ENCODE data around the gene FOXRED2.
"Not testable (repeated sequence)": the region's sequence is repeated elsewhere in the genome, so short reads cannot be mapped to it uniquely, and the experiment has no call there.

FOXRED2 gene

GRCh38 chr22:36506637-36507517 lies at the start of gene FOXRED2:
TSS of gene FOXRED2 (minus strand) at chr22:36507040. CDS start at chr22:36506422, 618 bp downstream.
- DNase-seq = peak; percentile 95

DNA sequence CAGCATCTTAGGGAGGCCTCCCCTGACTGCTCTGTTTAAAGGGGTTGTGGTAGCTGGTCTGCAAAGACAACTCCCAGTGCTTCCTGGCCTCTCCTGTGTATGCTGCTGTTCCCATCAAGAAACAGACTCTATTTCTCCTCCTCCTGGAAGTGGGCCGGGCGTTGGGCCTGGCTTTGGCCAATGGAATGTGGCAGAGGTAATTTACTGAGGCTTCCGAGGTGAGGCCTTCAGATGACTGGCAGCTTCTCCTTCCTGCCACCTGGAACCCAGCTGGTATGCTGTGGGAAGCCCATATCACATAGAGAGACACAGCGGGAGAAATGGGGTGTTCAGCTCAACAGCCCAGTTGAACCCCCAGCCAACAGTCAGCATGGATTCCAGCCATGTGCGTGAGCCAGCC lies 47.3 kb upstream of the FOXRED2 start:
- no peak for DNase-seq

- no peak for DNase-seq
Observed at GRCh38 chr22:36552289-36552688, 45.4 kb upstream of the FOXRED2 start.

DNA sequence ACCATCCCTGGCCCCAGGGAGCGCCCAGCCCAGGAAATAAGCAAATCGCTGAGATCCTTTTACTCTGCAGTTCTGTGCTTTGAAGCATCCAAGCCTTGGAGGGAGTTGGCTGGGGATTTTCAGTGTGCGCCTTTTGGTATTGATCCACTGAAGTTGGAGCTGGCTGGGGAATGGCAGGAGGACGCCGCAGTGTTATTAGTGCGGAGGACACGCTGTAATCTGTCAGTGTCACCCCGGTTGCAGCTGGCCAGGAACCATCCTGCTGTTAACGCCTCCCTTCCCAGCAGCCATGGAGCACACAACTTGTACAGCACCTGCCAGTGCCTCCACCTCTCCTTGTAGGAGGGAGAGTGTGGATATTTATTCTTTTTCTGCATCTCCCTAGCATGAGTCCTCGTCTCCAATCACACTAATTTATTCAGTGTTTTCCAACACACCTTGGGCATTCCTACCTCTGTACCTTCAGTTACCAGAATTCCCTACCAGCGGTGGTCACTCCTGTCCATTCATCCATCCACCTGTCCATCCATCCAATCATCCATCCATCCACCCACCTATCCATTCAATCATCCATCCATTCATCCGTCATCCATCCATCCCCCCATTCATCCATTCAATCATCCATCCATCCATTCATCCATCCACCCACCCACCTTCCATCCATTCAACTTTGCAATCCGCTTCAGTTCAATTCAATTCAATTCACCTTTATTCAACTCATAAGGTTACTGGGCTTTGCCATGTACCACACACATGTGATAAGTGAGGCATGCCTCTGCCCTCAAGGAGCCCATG lies 44.1 kb upstream of the FOXRED2 start:
- DNase-seq = no peak

DNA sequence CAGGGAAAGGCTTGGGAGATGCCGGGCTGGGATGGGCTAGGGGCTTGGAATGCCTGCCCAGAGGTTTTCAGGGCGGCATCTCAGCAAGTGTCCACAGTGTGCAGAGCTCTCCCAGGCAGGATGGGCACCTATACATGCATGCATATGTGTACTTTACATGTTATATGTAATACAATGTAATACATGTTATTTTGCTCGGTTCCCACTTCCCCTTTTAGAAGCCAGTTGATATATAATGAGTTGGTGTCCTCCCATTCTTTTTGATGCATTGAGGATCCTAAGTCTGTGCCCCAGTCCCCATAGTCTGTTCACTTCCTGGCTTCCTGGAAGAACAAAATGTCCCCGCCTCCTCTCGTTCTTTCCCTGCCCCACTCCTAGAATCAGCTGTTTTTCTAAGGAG lies 42.2 kb upstream of the FOXRED2 start:
- DNase-seq = no peak

GRCh38 chr22:36548606-36549005 lies 41.8 kb upstream of the FOXRED2 start:
- DNase-seq = no peak

GRCh38 chr22:36546932-36547331 lies 40.1 kb upstream of the FOXRED2 start:
- DNase-seq = no peak

GRCh38 chr22:36546092-36546804 lies 39.4 kb upstream of the FOXRED2 start:
- peak; percentile 67 for DNase-seq

DNA sequence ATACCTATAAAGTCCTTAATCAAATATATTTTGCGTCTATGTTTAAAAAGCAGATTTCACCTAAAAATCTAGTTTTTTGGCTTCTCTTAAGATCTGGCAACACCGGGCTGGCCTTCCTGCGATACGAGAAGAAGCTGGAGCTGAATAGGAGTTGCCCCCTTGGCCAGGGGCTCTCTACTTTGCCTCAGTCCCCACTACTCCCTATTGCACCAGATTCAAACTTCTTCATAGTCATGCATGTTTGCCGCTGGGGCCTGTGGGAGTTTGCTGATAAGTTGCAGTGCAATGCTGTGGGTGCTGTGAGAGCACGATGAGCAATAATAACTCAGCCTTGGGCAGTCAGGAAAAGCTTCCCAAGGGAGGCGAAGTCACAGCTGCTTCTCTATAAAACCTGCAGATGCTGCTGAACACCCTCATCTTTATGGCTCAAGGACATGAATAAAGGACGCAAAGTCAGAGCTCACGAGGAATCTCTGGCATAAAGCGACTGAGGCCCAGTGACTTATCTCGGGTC lies 37.3 kb upstream of the FOXRED2 start:
- DNase-seq = no peak

DNA sequence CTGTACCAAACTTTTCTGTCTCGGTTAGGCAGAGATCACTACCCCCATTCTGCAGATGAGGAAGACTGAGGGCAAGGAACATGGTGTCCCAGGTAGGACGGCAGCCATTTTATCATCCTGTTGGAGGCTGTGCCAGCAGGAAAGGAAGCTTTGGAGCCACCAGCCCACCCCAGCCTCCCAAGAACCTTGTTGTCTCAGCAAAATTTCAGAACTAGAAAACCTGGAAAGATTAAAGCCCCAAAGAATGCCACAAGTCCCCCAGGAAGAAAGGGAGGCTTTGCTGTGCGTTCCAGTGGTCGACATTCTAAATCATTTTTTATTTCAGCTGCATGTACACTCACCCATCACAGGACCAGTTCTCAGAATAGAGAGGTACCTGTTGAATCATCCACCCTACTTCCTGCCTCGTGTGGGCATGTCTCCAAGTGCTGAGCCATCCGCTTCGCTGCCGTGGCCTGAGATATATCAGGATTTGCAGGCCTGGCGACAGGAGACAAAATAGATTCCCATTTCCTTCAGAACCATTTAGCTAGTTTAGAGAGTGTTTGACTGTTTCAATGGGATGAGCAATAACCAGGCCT lies 35.1 kb upstream of the FOXRED2 start:
- DNase-seq = peak; percentile 74

- DNase-seq = no peak
Observed at GRCh38 chr22:36540867-36541642, 34.2 kb upstream of the FOXRED2 start.

GRCh38 chr22:36538529-36538928 lies 31.7 kb upstream of the FOXRED2 start:
- no peak for DNase-seq

GRCh38 chr22:36536717-36537116 lies 29.9 kb upstream of the FOXRED2 start:
- no peak for DNase-seq

DNA sequence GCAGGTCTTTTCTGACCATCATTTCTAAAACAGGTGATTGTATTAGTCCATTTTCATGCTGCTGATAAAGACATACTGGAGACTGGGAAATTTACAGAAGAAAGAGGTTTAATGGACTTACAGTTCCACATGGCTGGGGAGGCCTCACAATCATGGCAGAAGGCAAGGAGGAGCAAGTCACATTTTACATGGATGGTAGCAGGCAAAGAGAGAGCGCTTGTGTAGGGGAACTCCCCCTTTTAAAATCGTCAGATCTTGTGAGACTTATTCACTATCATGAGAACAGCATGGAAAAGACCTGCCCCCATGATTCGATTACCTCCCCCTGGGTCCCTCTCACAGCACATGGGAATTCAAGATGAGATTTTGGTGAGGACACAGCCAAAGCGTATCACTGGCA lies 26.5 kb upstream of the FOXRED2 start:
- not testable (repeated sequence) for DNase-seq

DNA sequence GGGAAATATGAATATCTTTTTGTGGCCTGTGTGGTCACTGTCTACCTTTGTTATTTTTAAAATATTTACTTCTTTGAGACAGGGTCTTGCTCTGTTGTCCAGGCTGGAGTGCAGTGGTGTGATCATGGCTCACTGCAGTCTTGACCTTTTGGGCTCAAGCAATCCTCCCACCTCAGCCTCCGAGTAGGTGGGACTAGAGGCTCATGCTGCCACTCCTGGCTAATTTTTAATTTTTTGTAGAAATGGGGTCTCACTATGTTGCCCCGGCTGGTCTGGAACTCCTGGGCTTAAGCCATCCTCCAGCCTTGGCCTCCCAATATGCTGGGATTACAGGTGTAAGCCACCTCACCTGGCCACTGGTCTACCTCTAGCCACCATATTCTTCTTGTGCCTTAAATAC lies 25.6 kb upstream of the FOXRED2 start:
- no peak for DNase-seq

GRCh38 chr22:36528795-36529751 lies 22.2 kb upstream of the FOXRED2 start, which contains the start of gene EIF3D:
TSS of gene EIF3D (minus strand) at chr22:36529166. CDS start at chr22:36526121, 3,045 bp downstream.
- DNase-seq = peak; percentile 99

- DNase-seq = no peak
Observed at GRCh38 chr22:36528341-36528740, 21.5 kb upstream of the FOXRED2 start.

- no peak for DNase-seq
Observed at GRCh38 chr22:36522662-36523061, 15.8 kb upstream of the FOXRED2 start.

DNA sequence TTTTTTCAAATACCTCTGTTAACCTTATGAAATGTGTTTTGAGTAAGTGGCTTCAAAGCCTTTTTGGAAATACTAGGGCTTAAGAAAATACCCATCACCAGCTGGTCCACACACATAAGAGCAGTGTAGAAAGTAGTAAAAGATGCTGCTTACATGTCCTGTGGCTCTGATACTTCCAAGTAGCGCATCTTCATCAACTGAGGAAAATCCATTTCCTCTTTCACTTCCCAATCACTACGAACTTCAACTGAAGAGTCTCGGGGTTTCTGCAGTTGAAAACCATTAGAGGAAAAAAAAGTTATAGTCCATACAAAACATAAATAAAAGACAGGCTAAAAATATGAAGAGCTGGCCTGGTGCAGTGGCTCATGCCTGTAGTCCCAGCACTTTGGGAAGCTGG lies 13.6 kb upstream of the FOXRED2 start:
- no peak for DNase-seq

- DNase-seq = not testable (repeated sequence)
Observed at GRCh38 chr22:36519906-36520305, 13.1 kb upstream of the FOXRED2 start.

DNA sequence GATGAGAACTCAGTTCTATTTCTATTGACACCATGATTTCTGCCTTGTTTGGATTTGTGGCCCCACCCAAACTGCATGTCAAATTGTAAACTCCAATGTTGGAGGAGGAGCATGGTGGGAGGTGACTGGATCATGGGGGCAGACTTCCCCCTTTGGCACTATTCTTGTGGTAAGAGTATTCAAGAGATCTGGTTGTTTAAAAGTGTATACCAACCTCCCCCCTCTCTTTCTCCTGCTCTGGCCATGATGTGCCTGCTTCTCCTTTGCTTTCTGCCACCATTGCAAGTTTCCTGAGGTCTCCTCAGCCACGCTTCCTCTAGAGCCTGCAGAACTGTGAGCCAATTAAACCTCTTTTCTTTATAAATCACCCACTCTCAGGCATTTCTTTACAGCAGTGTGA lies 7.9 kb upstream of the FOXRED2 start:
- DNase-seq = no peak

All from activated CD8-positive, alpha-beta memory T cell treated with anti-CD3 and anti-CD28 coated beads for 24 hours (primary cell).